ENCODE data around the gene ARID3A.

Gene ARID3A

DNA sequence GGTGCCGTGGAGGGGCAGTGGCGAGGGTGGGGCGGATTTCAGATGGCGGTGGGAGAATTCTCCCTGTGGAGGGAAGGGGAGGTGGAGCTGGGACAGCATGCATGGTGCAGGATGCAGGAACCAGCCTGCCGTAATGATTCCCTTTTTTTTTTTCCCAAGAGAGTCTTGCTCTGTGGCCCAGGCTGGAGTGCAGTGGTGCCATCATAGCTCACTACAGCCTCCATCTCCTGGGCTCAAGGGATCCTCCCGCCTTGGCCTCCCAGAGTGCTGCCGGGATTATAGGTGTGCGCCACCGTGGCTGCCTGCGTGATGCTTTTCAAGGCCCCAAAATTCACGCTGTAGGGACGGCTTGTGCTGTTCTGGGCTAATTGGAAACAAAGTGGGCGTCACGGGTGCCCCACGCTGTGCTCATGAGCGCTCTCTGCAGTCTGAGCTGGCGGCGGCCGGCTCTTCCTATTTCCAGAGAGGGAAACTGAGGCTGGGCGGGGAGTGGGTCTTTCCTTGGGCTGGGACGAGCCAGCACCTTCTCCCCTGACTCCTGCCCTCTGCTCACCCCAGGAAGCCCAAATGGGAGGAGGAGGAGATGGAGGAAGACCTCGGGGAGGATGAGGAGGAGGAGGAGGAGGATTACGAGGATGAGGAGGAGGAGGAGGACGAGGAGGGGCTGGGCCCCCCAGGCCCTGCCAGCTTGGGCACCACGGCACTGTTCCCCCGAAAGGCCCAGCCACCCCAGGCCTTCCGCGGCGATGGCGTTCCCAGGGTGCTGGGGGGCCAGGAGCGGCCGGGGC is 6.2 kb downstream of the ARID3A start:
- no peak for DNase-seq

GRCh38 chr19:932648-933552 is 7.1 kb downstream of the ARID3A start:
- DNase-seq, result peak; percentile 47

DNA sequence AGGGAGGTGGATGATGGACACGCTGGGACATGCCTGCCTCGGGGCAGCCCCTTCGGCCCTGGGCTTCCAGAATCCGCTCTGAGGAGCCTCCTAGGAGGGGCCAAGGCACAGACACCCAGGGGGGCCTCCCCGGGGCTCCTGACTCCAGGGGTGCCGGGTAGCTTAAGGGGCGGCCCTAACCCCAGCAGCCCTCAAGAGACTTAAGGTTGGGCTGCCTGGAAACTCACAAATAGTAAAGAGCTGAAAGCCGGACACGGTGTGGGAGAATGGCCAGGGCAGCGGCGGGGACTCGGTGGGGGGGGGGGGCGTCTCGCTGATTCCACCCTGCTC is 7.7 kb downstream of the ARID3A start:
- DNase-seq, result no peak

DNA sequence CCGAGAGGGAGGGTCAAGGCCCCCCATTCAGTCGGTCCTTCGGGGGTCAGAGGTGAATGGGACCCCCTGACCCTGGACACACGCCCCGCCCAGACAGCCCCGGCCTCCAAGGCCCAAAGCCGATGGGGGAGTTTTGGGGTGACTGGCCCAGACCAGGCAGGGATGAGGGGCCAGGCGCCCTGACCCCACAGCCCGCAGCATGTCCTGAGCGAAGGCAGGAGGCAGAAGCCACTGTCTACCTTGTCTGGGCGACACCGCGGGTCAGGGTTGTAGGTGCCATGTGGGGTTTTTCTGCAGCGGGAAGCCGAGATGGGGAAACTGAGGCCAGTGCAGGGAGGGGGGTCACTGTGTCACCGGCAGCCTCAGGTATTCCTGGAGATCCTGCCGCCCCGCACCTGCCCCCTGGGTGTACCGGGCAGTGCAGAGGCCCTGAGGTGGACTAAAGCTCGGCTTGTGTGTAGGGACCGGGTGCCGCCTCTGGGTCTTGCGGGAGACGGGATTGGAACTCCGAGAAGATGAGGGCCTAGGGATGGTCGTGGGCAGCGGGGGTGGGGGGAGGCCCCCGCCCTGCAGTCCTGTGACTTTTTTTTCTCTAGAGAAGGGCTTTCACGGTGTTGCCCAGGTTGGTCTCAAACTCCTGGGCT is 8.5 kb downstream of the ARID3A start:
- no peak for DNase-seq

DNA sequence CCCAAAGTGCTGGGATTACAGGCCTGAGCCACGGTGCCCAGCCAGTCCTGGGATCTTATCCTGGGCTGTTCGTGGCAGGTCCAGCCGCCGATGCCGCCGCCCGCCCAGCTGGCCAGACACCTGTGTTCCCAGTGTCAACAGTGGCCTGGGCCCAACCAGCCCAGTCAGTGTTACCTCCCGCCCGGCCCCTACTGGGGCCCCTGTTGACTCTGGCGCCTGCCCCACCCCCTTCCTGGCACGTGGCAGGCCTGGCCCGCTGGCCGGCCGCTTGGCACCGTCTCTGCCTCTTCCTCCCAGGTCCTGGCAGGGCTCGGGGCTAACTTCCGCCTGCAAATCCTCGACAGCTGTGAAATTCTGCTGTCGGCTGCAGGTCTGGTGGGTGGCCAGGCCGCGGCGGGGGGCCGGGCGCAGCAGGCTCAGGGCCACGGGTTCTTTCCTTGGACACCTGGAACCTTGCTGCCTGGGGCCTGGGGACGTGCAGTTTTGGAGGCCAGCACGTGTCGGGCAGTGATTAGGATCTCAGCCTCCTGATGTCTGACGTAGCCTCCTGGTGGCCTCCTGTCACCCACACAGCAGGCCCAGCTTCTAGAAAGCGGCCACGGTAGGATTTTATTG is 9.1 kb downstream of the ARID3A start:
- DNase-seq, result no peak

- no peak for DNase-seq
Measured at GRCh38 chr19:936175-936546, 10.3 kb downstream of the ARID3A start.

GRCh38 chr19:937259-937694 is 11.4 kb downstream of the ARID3A start:
- peak; percentile 37 for DNase-seq

GRCh38 chr19:938233-938923 is 12.5 kb downstream of the ARID3A start:
- no peak for DNase-seq

- no peak for DNase-seq
Measured at GRCh38 chr19:939439-939838, 13.6 kb downstream of the ARID3A start.

DNA sequence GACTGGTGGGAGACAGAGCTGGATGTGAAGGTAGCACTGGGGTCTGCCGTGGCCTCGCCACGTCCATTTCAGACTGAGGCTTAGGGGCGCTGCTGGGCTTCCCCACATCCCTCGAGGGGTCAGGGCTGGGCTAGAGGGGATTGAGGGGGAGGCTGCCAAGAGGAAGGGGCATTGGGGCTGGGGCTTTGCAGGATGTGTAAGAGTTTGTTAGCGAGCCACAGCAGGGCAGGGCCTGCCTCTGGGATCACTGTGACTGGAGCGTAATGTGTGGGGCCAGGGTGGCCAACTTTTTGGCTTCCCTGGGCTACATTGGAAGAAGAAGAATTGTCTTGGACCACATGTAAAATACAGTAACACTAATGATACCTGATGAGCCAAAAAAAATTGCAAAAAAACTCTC is 14.1 kb downstream of the ARID3A start:
- no peak for DNase-seq

DNA sequence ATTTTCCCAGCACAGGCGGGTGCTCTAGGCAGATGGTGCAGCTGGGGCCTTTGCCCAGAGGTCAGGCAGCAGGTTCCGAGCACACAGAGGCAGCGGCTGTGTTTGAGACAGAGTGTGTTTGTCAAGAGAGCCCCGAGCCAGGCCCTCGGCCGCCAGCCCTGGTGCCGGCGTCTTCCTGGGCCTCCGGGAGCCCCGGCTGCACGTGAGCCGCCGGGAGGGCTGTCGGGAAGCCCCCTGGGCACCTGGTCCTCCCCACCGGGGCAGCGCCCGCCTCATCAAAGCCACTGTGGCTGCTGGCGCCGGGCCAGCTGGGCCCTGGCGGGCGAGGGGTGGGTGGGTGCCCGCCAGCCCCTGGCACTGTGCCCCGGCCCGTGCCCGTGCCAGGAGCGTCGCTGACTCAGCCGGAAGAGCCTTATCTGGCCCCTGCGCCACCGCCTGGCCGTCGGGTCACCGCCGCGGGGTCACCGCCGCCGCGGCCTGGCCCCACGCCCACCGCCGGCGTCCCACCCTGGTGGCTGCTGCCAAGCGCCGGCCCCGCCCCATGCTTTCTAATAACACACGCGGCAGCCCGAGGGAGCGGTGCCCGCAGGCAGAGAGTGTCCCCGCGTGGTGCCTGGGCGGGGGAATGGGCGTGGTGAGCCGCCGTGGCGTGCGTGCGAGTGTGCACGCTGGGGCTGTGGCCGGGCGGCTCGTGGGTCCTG is 14.9 kb downstream of the ARID3A start:
- DNase-seq, result peak; percentile 79

GRCh38 chr19:941292-942132 is 15.7 kb downstream of the ARID3A start:
- DNase-seq, result no peak

- no peak for DNase-seq
Measured at GRCh38 chr19:942133-942645, 16.4 kb downstream of the ARID3A start.

DNA sequence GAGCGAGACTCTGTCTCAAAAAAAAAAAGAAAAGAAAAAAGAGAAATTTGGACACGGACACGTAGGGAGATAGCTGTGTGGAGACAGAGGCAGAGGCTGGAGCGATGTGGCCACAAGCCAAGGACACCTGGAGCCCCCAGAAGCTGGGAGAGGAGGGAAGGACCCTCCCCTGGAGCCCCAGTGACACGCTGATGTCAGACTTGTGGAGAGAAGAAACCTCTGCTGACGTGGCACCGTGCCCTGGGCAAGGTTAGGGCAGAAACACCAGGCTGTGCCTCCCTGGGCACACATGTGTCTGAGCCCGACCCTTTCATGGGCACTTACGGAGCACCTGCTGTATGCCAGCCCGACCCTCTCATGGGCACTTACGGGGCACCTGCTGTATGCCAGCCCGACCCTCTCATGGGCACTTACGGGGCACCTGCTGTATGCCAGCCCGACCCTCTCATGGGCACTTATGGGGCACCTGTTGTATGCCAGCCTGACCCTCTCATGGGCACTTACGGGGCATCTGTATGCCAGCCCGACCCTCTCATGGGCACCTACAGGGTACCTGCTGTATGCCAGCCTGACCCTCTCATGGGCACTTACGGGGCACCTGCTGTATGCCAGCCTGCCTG is 17.8 kb downstream of the ARID3A start:
- no peak for DNase-seq

GRCh38 chr19:944171-944567 is 18.3 kb downstream of the ARID3A start:
- no peak for DNase-seq

DNA sequence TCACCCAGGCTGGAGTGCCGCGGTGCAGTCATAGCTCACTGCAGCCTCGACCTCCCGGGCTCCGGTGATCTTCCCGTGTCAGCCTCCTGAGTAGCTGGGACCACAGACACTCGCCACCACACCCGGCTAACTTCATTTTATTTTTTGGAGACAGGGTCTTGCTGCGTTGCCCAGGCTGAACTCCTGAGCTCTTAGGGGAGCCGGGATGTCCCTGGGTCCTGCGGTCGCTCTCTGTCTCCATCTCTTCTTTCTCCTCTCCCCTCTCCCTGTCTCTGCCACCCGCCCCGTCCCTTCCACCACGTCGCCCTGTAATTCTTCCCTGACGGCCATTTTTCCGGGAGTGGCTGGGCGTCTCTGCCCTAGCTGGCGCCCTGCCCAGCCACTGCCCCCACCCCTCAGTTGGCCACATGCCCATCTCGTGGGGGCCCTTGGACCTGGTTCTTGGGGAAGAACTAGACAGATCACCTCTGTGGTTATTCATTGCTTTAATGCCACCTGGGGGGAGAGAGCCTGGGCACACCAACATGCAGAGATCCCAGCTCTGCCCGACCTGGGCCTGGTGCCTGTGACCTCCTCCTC is 18.9 kb downstream of the ARID3A start:
- no peak for DNase-seq

DNA sequence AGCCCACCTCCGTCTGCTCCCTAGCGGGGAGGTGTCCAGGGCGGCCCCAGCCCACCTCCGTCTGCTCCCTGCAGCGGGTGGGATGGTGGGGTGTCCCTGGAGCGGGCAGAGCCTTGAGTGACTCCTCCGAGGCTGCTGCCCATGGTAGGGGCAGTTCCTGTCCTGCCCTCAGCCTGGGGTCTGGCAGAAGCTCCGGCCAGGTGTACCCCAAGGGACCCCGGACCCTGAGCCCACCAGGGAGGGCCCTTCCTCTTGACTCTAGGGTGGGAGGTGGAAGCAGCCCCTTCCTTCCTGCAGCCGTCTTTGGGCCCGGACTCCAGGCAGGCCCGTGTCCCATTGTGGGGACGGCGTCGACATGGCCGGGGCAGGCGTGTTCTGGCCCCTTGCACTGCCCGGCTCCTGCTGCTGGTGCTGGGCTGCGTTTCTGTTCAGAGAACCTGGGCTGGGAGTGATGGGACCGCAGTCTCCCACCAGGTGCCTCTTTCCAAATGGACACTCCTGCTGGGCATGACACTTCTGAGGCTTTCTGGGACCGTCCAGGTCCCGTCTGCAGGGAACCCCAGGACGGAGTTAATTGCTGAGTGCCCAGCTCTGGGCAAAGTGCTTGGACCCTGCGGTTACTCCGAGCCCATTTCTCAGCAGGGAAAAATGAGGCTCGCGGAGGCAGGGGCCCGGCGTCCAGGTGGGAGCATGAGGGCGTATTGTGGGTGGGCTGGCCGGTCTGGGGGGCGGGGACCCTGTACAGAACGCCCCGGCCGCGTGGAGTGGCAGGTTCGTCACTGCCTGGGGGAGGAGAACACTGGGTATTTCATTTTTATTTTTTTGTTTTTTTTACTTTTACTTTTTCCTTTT is 19.8 kb downstream of the ARID3A start:
- no peak for DNase-seq

DNA sequence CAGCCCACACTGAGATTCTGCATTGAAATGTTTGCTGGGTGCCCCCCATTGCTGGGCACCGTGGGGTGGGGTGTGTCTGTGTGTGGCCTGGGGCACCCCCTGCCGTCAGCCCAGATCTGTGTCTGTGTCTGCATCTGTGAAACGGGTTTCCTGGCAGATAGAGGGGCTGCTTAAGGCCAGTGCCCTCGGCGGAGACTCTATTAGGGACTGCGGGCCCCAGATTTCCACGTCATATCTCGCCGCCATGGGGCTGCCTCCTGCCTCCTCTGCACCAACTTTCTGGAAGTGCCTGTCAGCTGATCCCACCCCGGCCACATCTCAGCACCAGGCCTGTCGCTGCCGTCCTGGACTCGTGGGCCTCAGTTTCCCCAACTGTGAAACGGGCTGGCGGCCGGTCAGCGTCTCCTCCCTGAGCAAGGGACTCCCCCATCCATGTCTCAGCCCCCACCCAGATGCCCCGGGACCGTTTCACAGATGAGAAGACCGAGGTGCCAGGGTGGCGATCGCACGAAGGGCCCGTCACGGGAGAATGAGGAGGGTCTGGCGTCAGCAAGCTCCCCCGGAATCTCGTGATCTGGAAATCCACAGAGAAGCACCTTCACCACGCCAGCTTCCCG is 21.4 kb downstream of the ARID3A start:
- DNase-seq, result no peak
